Ovary (tissue), 9 donors: ENCODE measurements around the gene NFIL3. TPM values are rescaled to one million over a fixed set of nuclear protein-coding genes. Genes with fewer than 3 reads are reported as not detected.
A peak's percentile ranks its signal among the peaks of the same experiment; 100 is the strongest.

Experiments
- DNase-seq, 5 donors: peaks; one replicate each; pipeline ENCODE4 v3.0.0-alpha.2; 2019 to 2020
- H3K27ac ChIP-seq, 2 donors: fragments of 200-600 bp; one replicate each; pipeline versions ENCODE4 v1.5.1 to v1.8.0; 2019 to 2022
- H3K27me3 ChIP-seq: fragments of 200-600 bp; one replicate; pipeline ENCODE4 v1.8.0; 2022
- H3K36me3 ChIP-seq: fragments of 200-600 bp; sonication (generic); one replicate; pipeline ENCODE4 v1.5.1; 2019
- H3K4me1 ChIP-seq: one replicate; pipeline ENCODE4 v1.8.1; 2013; ENCODE audit warnings: mild to moderate bottlenecking, moderate library complexity; ENCODE audit not compliant: insufficient read depth
- H3K4me3 ChIP-seq: fragments of 200-600 bp; sonication (generic); one replicate; pipeline ENCODE4 v1.5.1; 2017
- H3K9me3 ChIP-seq, 2 donors: fragments of 200-600 bp in 1 of 2; sonication (generic) in 1 of 2; one replicate each; pipeline versions ENCODE4 v1.5.1 to v1.8.1; 2013 to 2019; ENCODE audit warnings: mild to moderate bottlenecking in 1 of 2, moderate library complexity in 1 of 2
- EP300 ChIP-seq: sonication (generic); formaldehyde crosslinking; IDR thresholded peaks from one replicate; pipeline ENCODE4 v1.6.1; 2017; ENCODE audit warnings: antibody characterized with exemption
- POLR2A ChIP-seq: fragments of 450-650 bp; IDR thresholded peaks from one replicate; pipeline ENCODE4 v1.6.1; 2017; ENCODE audit warnings: antibody characterized with exemption, mild to moderate bottlenecking, moderate library complexity
- WGBS, 3 donors: extraction: QIAGEN DNeasy Blood & Tissue Kit in 1 of 3; methylation state at CpG; one replicate each; pipeline versions ENCODE4 v1.1.5 to v1.1.7; 2013 to 2017; 5-methylcytosine and 5-hydroxymethylcytosine counted together
- intact Hi-C, 4 donors: fragments of 100-400 bp; cut with DNase I; formaldehyde crosslinking; loops; one replicate each; pipeline versions ENCODE4 v1.11.0 to v1.15.1; 2022 to 2023
- polyA plus RNA-seq, 2 donors: library from polyadenylated mRNA; stranded (reverse); fragments of 200-250 nt in 1 of 2; fragments of 350-450 nt in 1 of 2; fragmentation: Illumina TruSeq in 1 of 2; extraction: RNeasy Lipid Tissue Mini Kit (QIAGEN cat#74804) in 1 of 2; gene quantifications; one replicate each; pipeline ENCODE4 v1.2.3, GENCODE V29; 2013 to 2014
- total RNA-seq, 7 donors: library from RNA; depleted of rRNA in 2 of 7; stranded (reverse); fragments of >200 nt in 2 of 7; fragmentation: NEBNext Ultra II Directional in 3 of 7; extraction: Animal tissue kit (Norgen Biotek cat#: 25700) in 3 of 7; gene quantifications; one replicate each; pipeline versions ENCODE4 v1.1.0 to v1.2.4, GENCODE V29; 2016 to 2023
- TF ChIP-seq, protein P1 (sequence below), 3 donors: fragments of 450-650 bp in 2 of 3; fragments of 200-600 bp in 1 of 3; IDR thresholded peaks; one replicate each; pipeline versions ENCODE4 v1.5.1 to v1.8.0; 2016 to 2022; ENCODE audit warnings: antibody characterized with exemption in 3 of 3, mild to moderate bottlenecking in 1 of 3
- donor health status: DM: no; HTN: no; CAD: no; lungs with moderate emphysema.
- donor health status: DM: no; HTN: no; CAD: no.
- donor health status: Bipolar disorder and iron deficiency.
- donor health status: DM: yes; HTN: yes; CAD: no.
- donor health status: DM: no; HTN: no; CAD: no.
- donor health status: DM: yes; HTN: yes; CAD: no.

The NFIL3 gene
- total and polyA plus RNA-seq, 9 donors, result 31.8 to 87.0 (median 45.7) TPM

DNA sequence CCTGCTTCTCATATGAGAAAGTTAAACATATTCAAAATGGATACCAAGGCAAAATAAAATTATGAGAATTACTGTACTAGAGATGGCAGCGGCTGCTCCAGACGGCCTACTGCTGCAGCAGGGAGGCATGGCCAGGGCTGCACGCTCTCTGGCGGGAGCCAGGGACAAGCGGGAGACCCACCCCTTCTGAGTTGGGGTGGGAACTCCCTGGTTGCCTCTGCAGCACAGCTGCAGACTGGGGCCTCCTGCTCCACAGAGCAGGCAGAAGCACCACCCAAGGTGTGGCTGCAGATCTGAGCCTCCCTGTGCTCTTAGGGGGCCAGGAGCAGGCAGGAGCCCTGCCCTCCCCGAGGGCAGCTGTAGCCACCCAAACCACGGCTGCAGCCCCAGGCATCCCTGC is 59.6 kb downstream of the NFIL3 start:
- intact Hi-C loops, result loop anchor here in 1 of 4 donors (5.0 kb wide), 1 partner anchor 58 kb away; the partner anchor contains the start of gene NFIL3
- Histone ChIP-seq H3K27me3 (no peaks in the 10 kb centered on the region), H3K36me3 (no peaks in the 10 kb centered on the region), H3K4me1 (peaks cover 3% of the 10 kb centered on the region), H3K9me3 (no peaks in the 10 kb centered on the region), H3K4me3 (no peak overlapping the region), H3K27ac (no peak overlapping the region)
- no peak for DNase-seq
- WGBS, 3 donors, result 92 to 94% (median 93%) methylated on average over 7 of the region's 7 CpGs
- TF ChIP-seq EP300, result no peak

DNA sequence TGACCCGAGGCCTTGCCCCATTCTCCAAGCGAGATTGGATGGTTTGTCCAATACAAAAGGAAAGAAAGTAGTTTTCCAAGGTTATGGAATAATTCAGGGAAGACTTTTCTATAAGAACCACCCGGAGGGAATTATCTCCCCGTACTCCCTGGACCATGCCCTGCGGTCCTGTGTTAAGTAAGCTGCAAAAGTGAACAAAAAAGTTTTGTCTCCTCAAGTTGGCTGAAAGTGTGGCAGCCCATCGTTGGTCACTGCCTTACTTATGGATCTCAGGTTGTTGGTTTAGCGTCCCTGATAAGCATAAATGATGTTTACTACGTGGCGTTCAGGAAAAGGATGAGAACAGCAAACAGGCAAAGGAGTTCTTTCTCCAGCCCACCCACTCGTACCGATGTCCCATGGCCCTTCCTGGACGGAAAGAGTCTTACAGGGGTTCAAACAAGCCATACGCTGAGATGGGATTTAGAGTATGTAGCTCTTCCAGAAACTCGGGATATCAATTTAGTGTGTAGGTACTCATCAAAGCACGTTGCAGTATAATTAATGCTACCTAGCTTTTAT is 61.5 kb downstream of the NFIL3 start:
- peaks cover 3% of the 10 kb centered on the region for H3K4me1 ChIP-seq
- DNase-seq, result no peak
- no peaks in the 10 kb centered on the region for H3K9me3 ChIP-seq
- peak overlapping the region; percentile 87 for H3K27ac ChIP-seq
- no peaks in the 10 kb centered on the region for H3K27me3 ChIP-seq
- intact Hi-C loops, result loop anchor here in 1 of 4 donors (5.0 kb wide), 1 partner anchor 60 kb away; the partner anchor contains the start of gene NFIL3
- peak overlapping the region; percentile 100 for H3K4me3 ChIP-seq
- 32 to 38% (median 38%) methylated on average over 15 of the region's 15 CpGs for WGBS, 3 donors
- TF ChIP-seq, protein P1, sequence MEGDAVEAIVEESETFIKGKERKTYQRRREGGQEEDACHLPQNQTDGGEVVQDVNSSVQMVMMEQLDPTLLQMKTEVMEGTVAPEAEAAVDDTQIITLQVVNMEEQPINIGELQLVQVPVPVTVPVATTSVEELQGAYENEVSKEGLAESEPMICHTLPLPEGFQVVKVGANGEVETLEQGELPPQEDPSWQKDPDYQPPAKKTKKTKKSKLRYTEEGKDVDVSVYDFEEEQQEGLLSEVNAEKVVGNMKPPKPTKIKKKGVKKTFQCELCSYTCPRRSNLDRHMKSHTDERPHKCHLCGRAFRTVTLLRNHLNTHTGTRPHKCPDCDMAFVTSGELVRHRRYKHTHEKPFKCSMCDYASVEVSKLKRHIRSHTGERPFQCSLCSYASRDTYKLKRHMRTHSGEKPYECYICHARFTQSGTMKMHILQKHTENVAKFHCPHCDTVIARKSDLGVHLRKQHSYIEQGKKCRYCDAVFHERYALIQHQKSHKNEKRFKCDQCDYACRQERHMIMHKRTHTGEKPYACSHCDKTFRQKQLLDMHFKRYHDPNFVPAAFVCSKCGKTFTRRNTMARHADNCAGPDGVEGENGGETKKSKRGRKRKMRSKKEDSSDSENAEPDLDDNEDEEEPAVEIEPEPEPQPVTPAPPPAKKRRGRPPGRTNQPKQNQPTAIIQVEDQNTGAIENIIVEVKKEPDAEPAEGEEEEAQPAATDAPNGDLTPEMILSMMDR (IDR thresholded peaks at IDR 0.05), result no peak
- no peak for TF ChIP-seq POLR2A
- TF ChIP-seq EP300, result no peak
- H3K36me3 ChIP-seq, result no peaks in the 10 kb centered on the region

DNA sequence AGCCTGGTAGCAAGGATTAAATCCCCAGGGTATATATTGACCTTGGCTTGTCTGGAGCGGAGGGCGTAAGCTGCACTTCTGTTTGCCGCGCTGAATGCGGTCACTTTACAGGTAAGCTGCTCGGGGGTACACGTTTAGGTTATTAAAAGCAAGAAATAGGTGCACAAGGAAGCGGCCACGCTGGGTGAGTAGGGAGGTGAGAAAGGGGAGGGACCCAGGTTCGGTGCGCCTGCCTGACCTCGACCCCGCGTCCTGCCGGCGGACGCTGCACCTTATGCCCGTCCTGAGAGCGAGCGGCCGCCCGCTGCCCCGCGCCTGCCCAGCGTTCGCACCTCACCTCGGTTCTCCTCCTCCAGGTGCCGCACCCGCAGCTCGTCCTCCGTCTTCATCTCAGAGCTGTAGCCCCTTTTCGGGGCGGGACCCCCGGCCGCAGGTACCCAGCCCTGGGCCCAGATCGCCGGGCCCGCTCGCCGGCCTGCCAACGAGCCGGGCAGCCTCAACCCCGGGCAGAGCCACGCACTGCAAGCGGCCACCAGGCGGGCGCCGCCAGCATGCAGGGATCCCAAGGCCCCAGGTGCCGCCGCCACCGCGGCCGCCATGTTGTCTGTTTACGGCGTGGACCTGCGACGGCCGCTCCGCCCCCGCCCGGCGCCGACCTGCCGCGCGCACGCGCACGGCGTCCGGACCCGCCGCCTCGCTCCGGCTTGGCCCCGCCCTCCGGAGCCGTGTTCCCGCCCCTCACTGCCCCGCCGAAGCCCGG is 62.2 kb downstream of the NFIL3 start, which contains the start of gene AUH:
Gene AUH (minus strand): TSS at position 628 of the 760 bp plus-strand sequence. CDS start 29 bp downstream, at position 599.
- peaks cover 3% of the 10 kb centered on the region for H3K4me1 ChIP-seq
- WGBS, 3 donors, result 0 to 1% (median 0%) methylated on average over 47 to 82 of the region's 82 CpGs
- H3K36me3 ChIP-seq, result no peaks in the 10 kb centered on the region
- TF ChIP-seq, protein P1 (IDR thresholded peaks at IDR 0.05), result no peak
- TF ChIP-seq POLR2A, result peak; percentile 49
- no peak for TF ChIP-seq EP300
- H3K27ac ChIP-seq, result peak within 1 kb of the TSS; percentile 87
- no peaks in the 10 kb centered on the region for H3K9me3 ChIP-seq
- intact Hi-C loops, result loop anchor here in 1 of 4 donors (5.0 kb wide), 1 partner anchor 61 kb away; the partner anchor contains the start of gene NFIL3
- DNase-seq, result peak; percentile 84 to 94 (median 90)
- no peaks in the 10 kb centered on the region for H3K27me3 ChIP-seq
- peak within 1 kb of the TSS; percentile 100 for H3K4me3 ChIP-seq

DNA sequence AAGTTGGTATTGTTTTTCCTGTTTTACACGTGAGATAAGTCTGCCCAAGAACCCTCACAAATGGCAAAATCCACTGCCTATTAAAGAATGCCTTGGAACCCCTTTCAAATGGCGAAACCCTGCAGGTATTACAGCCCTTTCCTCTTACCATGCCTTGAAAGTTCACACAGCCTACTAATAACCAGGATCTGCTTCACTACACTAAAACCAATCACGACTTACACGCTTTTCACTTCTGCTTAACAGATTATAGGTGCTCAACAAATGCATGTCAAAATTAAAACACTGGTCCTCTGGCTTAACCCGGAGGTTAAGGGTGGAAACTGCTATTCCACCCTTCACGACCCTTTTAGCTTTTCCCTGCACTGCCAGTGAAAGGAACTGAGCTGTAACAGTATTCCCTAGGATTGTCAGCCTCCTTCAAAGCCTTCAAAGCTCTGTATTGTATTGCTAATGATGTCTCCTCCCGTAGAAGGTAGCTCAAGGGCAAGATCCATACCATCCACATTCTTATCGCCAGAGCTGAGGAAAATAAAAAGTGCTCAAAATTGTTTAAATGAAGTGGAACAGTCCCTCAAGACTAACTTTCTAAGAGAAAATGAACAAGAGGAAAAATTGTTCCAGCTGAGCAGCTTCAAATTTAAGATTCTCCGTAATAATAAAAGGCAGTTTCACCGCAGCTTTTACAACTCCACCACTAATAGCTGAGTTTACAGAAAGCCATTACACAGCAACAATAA is 62.9 kb downstream of the NFIL3 start:
- no peaks in the 10 kb centered on the region for H3K27me3 ChIP-seq
- H3K4me1 ChIP-seq, result peaks cover 3% of the 10 kb centered on the region
- intact Hi-C loops, result loop anchor here in 1 of 4 donors (5.0 kb wide), 1 partner anchor 62 kb away; the partner anchor contains the start of gene NFIL3

More for the DNA sequence above, 62.9 kb downstream of the NFIL3 start:
- DNase-seq, result no peak
- 20 to 24% (median 23%) methylated on average over 10 of the region's 10 CpGs for WGBS, 3 donors
- Histone ChIP-seq H3K4me3 (peak overlapping the region; percentile 100), H3K9me3 (no peaks in the 10 kb centered on the region), H3K36me3 (no peaks in the 10 kb centered on the region), H3K27ac (peak overlapping the region in 1 of 2 donors; percentile 87)
- TF ChIP-seq POLR2A (no peak), EP300 (no peak)
- TF ChIP-seq, protein P1 (IDR thresholded peaks at IDR 0.05), result no peak
